Mucosa of descending colon (tissue), 3 donors: Measurements from ENCODE around the gene ALOXE3. TPM values are rescaled to one million over a fixed set of nuclear protein-coding genes. Genes with fewer than 3 reads are reported as not detected.

Source experiments
- ATAC-seq: fragments of 200-7000 bp; cut with Tn5 transposase; one replicate; pipeline ENCODE4 v1.9.1; 2020; ENCODE audit warnings: mild to moderate bottlenecking, moderate library complexity
- DNase-seq, 3 donors: peaks; one replicate each; pipeline ENCODE4 v3.0.0-alpha.2; 2020
- H3K36me3 ChIP-seq: fragments of 200-600 bp; one replicate; pipeline ENCODE4 v1.8.0; 2021; ENCODE audit warnings: low read depth, mild to moderate bottlenecking
- H3K4me1 ChIP-seq: fragments of 200-600 bp; one replicate; pipeline ENCODE4 v1.8.0; 2021; ENCODE audit warnings: low read depth, mild to moderate bottlenecking
- H3K4me3 ChIP-seq: fragments of 200-600 bp; one replicate; pipeline ENCODE4 v1.8.0; 2021; ENCODE audit warnings: mild to moderate bottlenecking
- H3K9me3 ChIP-seq: fragments of 200-600 bp; one replicate; pipeline ENCODE4 v1.8.0; 2021; ENCODE audit warnings: mild to moderate bottlenecking
- CTCF ChIP-seq: fragments of 200-600 bp; IDR thresholded peaks from one replicate; pipeline ENCODE4 v1.8.0; 2022; ENCODE audit warnings: antibody characterized with exemption, mild to moderate bottlenecking
- intact Hi-C, 2 donors: fragments of 100-400 bp; cut with DNase I in 1 of 2; cut with micrococcal nuclease in 1 of 2; formaldehyde crosslinking; loops; one replicate each; pipeline versions ENCODE4 v1.11.0 to v1.11.1; 2022; cut with DNase I, micrococcal nuclease
- total RNA-seq, 3 donors: library from RNA; stranded (reverse); fragmentation: NEBNext Ultra II Directional in 2 of 3; extraction: Animal tissue kit (Norgen Biotek cat#: 25700) in 2 of 3; gene quantifications; one replicate each; pipeline versions ENCODE4 v1.2.1 to v1.2.4, GENCODE V29; 2021 to 2023
- donor health status: DM: no; HTN: no; CAD: no; lungs with moderate emphysema.
- donor health status: DM: no; HTN: no; CAD: no.
- donor health status: DM: no; HTN: yes; CAD: no.

The ALOXE3 gene
- total RNA-seq, 3 donors from 2014 or later, result not detected

- Histone ChIP-seq H3K36me3 (peaks cover 3% of the 10 kb centered on the region), H3K4me3 (no peak overlapping the region), H3K4me1 (peaks cover 17% of the 10 kb centered on the region), H3K9me3 (no peaks in the 10 kb centered on the region)
- no peak for ATAC-seq
- no peak for TF ChIP-seq CTCF
- no peak for DNase-seq
- intact Hi-C loops, result no loop called here
Observed at GRCh38 chr17:8138374-8138671, 20.0 kb upstream of the ALOXE3 start.

- Histone ChIP-seq H3K9me3 (no peaks in the 10 kb centered on the region), H3K36me3 (peaks cover 3% of the 10 kb centered on the region), H3K4me3 (no peak overlapping the region), H3K4me1 (peaks cover 17% of the 10 kb centered on the region)
- DNase-seq (peak in 2 of 3 donors; percentile 31 to 40), ATAC-seq (no peak)
- no peak for TF ChIP-seq CTCF
- intact Hi-C loops, result no loop called here
Observed at GRCh38 chr17:8137645-8138373, 19.5 kb upstream of the ALOXE3 start.

- Histone ChIP-seq H3K4me3 (no peak overlapping the region), H3K4me1 (peaks cover 9% of the 10 kb centered on the region), H3K36me3 (no peaks in the 10 kb centered on the region), H3K9me3 (no peaks in the 10 kb centered on the region)
- intact Hi-C loops, result no loop called here
- no peak for ATAC-seq
- no peak for TF ChIP-seq CTCF
- DNase-seq, result no peak
Observed at GRCh38 chr17:8133941-8134340, 15.6 kb upstream of the ALOXE3 start.

- H3K4me1 ChIP-seq, result peaks cover 6% of the 10 kb centered on the region
- H3K9me3 ChIP-seq, result no peaks in the 10 kb centered on the region
- no peaks in the 10 kb centered on the region for H3K36me3 ChIP-seq
- no peak for ATAC-seq
- no peak for TF ChIP-seq CTCF
- intact Hi-C loops, result no loop called here
- DNase-seq, result peak in 1 of 3 donors; percentile 17
- no peak overlapping the region for H3K4me3 ChIP-seq
Observed at GRCh38 chr17:8133399-8133798, 15.1 kb upstream of the ALOXE3 start.

GRCh38 chr17:8131844-8132441 is 13.6 kb upstream of the ALOXE3 start:
- no peak for ATAC-seq
- Histone ChIP-seq H3K36me3 (no peaks in the 10 kb centered on the region), H3K9me3 (no peaks in the 10 kb centered on the region), H3K4me3 (no peak overlapping the region), H3K4me1 (peaks cover 6% of the 10 kb centered on the region)
- DNase-seq, result no peak
- intact Hi-C loops, result no loop called here
- TF ChIP-seq CTCF, result no peak
